Measurements from ENCODE around the gene CD2. TPM values are rescaled to one million over a fixed set of nuclear protein-coding genes. Genes with fewer than 3 reads are reported as not detected.

Gene CD2
- total RNA-seq, 2 experiments from 2014 or later, result 206 to 258 TPM

- peak overlapping the region; percentile 93 for H3K27ac Mint-ChIP-seq
- peak; percentile 84 for DNase-seq
- H3K9me3 Mint-ChIP-seq, result peaks cover 9% of the 10 kb centered on the region
- peaks cover 16% of the 10 kb centered on the region for H3K36me3 Mint-ChIP-seq (ENCODE audit: low read depth)
- H3K4me3 Mint-ChIP-seq, result peak overlapping the region; percentile 55
- CTCF ChIA-PET, result interaction anchor here (0.5 to 4.8 kb wide), 52 partner anchors 10 to 1087 kb away, joined by 3 to 58 read pairs (median 4); partner anchors contain the start of genes CD2 and TTF2
- H3K4me1 Mint-ChIP-seq, result peaks cover 58% of the 10 kb centered on the region
- POLR2A ChIA-PET, result interaction anchor here (1.0 to 3.7 kb wide), 6 partner anchors 14 to 79 kb away, joined by 3 to 46 read pairs (median 9); partner anchors contain the start of gene CD2
- no peaks in the 10 kb centered on the region for H3K27me3 Mint-ChIP-seq
Measured at GRCh38 chr1:116737020-116737854, 17.0 kb upstream of the CD2 start.

GRCh38 chr1:116737855-116738321, 16.3 kb upstream of the CD2 start:
- CTCF ChIA-PET, result interaction anchor here (0.5 to 4.8 kb wide), 52 partner anchors 9 to 1086 kb away, joined by 3 to 58 read pairs (median 4); partner anchors contain the start of genes CD2 and TTF2
- Mint-ChIP-seq H3K4me3 (peak overlapping the region; percentile 55), H3K36me3 (ENCODE audit: low read depth) (peaks cover 18% of the 10 kb centered on the region), H3K27ac (peak overlapping the region; percentile 93), H3K27me3 (no peaks in the 10 kb centered on the region), H3K4me1 (peaks cover 58% of the 10 kb centered on the region), H3K9me3 (peaks cover 10% of the 10 kb centered on the region)
- DNase-seq, result peak; percentile 33
- POLR2A ChIA-PET, result interaction anchor here (0.6 to 3.7 kb wide), 9 partner anchors 13 to 322 kb away, joined by 3 to 46 read pairs (median 6); partner anchors contain the start of genes CD2 and TTF2

GRCh38 chr1:116738673-116739370, 15.4 kb upstream of the CD2 start:
- H3K27me3 Mint-ChIP-seq, result no peaks in the 10 kb centered on the region
- peak; percentile 68 for DNase-seq
- H3K4me1 Mint-ChIP-seq, result peaks cover 58% of the 10 kb centered on the region
- ChIA-PET POLR2A (interaction anchor here (0.6 to 3.7 kb wide), 8 partner anchors 13 to 321 kb away, joined by 3 to 46 read pairs (median 8); partner anchors contain the start of genes CD2 and TTF2), CTCF (interaction anchor here (0.8 to 4.8 kb wide), 24 partner anchors 8 to 351 kb away, joined by 3 to 58 read pairs (median 10); partner anchors contain the start of genes CD2 and TTF2)
- H3K9me3 Mint-ChIP-seq, result peaks cover 20% of the 10 kb centered on the region
- H3K4me3 Mint-ChIP-seq, result peak overlapping the region; percentile 55
- peak overlapping the region; percentile 93 for H3K27ac Mint-ChIP-seq
- peaks cover 27% of the 10 kb centered on the region for H3K36me3 Mint-ChIP-seq (ENCODE audit: low read depth)

- H3K4me1 Mint-ChIP-seq, result peaks cover 56% of the 10 kb centered on the region
- H3K27ac Mint-ChIP-seq, result peak overlapping the region; percentile 93
- ChIA-PET CTCF (interaction anchor here (0.9 to 4.8 kb wide), 18 partner anchors 8 to 321 kb away, joined by 3 to 58 read pairs (median 11); partner anchors contain the start of genes CD2 and TTF2), POLR2A (interaction anchor here (0.9 to 3.7 kb wide), 4 partner anchors 16 to 88 kb away, joined by 3 to 38 read pairs (median 12); partner anchors contain the start of gene CD2)
- no peaks in the 10 kb centered on the region for H3K27me3 Mint-ChIP-seq
- H3K9me3 Mint-ChIP-seq, result peaks cover 26% of the 10 kb centered on the region
- peaks cover 32% of the 10 kb centered on the region for H3K36me3 Mint-ChIP-seq (ENCODE audit: low read depth)
- peak overlapping the region; percentile 55 for H3K4me3 Mint-ChIP-seq
- DNase-seq, result no peak
Measured at GRCh38 chr1:116739371-116740012, 14.7 kb upstream of the CD2 start.

GRCh38 chr1:116740296-116740695, 13.9 kb upstream of the CD2 start:
- CTCF ChIA-PET, result interaction anchor here (0.6 to 4.8 kb wide), 6 partner anchors 11 to 317 kb away, joined by 3 to 58 read pairs (median 6); partner anchors contain the start of gene CD2

GRCh38 chr1:116740746-116741145, 13.5 kb upstream of the CD2 start:
- no peak for DNase-seq
- ChIA-PET POLR2A (no interaction called here), CTCF (interaction anchor here (0.6 to 4.8 kb wide), 7 partner anchors 10 to 316 kb away, joined by 3 to 58 read pairs (median 6); partner anchors contain the start of gene CD2)
- H3K27ac Mint-ChIP-seq, result peak overlapping the region; percentile 93
- H3K36me3 Mint-ChIP-seq (ENCODE audit: low read depth), result peaks cover 44% of the 10 kb centered on the region
- no peak overlapping the region for H3K4me3 Mint-ChIP-seq
- H3K4me1 Mint-ChIP-seq, result peaks cover 54% of the 10 kb centered on the region
- no peaks in the 10 kb centered on the region for H3K27me3 Mint-ChIP-seq
- H3K9me3 Mint-ChIP-seq, result peaks cover 39% of the 10 kb centered on the region

More at GRCh38 chr1:116740296-116740695, 13.9 kb upstream of the CD2 start:
- Mint-ChIP-seq H3K9me3 (peaks cover 34% of the 10 kb centered on the region), H3K36me3 (ENCODE audit: low read depth) (peaks cover 40% of the 10 kb centered on the region), H3K4me3 (peak overlapping the region; percentile 9), H3K27ac (peak overlapping the region; percentile 93), H3K27me3 (no peaks in the 10 kb centered on the region), H3K4me1 (peaks cover 56% of the 10 kb centered on the region)
- POLR2A ChIA-PET, result interaction anchor here (0.9 to 3.7 kb wide), 2 partner anchors 15 to 87 kb away, joined by 3 to 38 read pairs; partner anchors contain the start of gene CD2
- DNase-seq, result no peak

- no peaks in the 10 kb centered on the region for H3K27me3 Mint-ChIP-seq
- H3K36me3 Mint-ChIP-seq (ENCODE audit: low read depth), result peaks cover 54% of the 10 kb centered on the region
- H3K4me1 Mint-ChIP-seq, result peaks cover 46% of the 10 kb centered on the region
- H3K4me3 Mint-ChIP-seq, result no peak overlapping the region
- POLR2A ChIA-PET, result no interaction called here
- H3K27ac Mint-ChIP-seq, result no peak overlapping the region
- CTCF ChIA-PET, result interaction anchor here (0.7 to 1.6 kb wide), 4 partner anchors 9 to 21 kb away, joined by 3 to 7 read pairs (median 3); partner anchors contain the start of gene CD2
- no peak for DNase-seq
- peaks cover 50% of the 10 kb centered on the region for H3K9me3 Mint-ChIP-seq
Measured at GRCh38 chr1:116741836-116742565, 12.2 kb upstream of the CD2 start.

- Mint-ChIP-seq H3K27ac (no peak overlapping the region), H3K4me3 (no peak overlapping the region), H3K4me1 (peaks cover 30% of the 10 kb centered on the region), H3K36me3 (ENCODE audit: low read depth) (peaks cover 69% of the 10 kb centered on the region), H3K27me3 (no peaks in the 10 kb centered on the region), H3K9me3 (peaks cover 65% of the 10 kb centered on the region)
- ChIA-PET CTCF (interaction anchor here (0.5 kb wide), 1 partner anchor 285 kb away, joined by 3 read pairs; no protein-coding TSS in a partner anchor), POLR2A (no interaction called here)
- DNase-seq, result no peak
Measured at GRCh38 chr1:116743535-116743934, 10.7 kb upstream of the CD2 start.

- no peak for DNase-seq
- H3K9me3 Mint-ChIP-seq, result peaks cover 66% of the 10 kb centered on the region
- no peak overlapping the region for H3K27ac Mint-ChIP-seq
- H3K27me3 Mint-ChIP-seq, result no peaks in the 10 kb centered on the region
- ChIA-PET CTCF (interaction anchor here (1.5 to 4.0 kb wide), 7 partner anchors 11 to 66 kb away, joined by 3 to 36 read pairs (median 4); no protein-coding TSS in a partner anchor), POLR2A (interaction anchor here (0.6 kb wide), 1 partner anchor 15 kb away, joined by 3 read pairs; no protein-coding TSS in a partner anchor)
- H3K36me3 Mint-ChIP-seq (ENCODE audit: low read depth), result peaks cover 64% of the 10 kb centered on the region
- no peak overlapping the region for H3K4me3 Mint-ChIP-seq
- peaks cover 23% of the 10 kb centered on the region for H3K4me1 Mint-ChIP-seq
Measured at GRCh38 chr1:116748272-116748671, 6.0 kb upstream of the CD2 start.

GRCh38 chr1:116751146-116751545, 3.1 kb upstream of the CD2 start:
- peaks cover 39% of the 10 kb centered on the region for H3K9me3 Mint-ChIP-seq
- ChIA-PET POLR2A (interaction anchor here (0.7 to 2.0 kb wide), 5 partner anchors 8 to 64 kb away, joined by 3 to 9 read pairs (median 3); no protein-coding TSS in a partner anchor), CTCF (interaction anchor here (0.8 to 1.9 kb wide), 10 partner anchors 9 to 245 kb away, joined by 3 to 12 read pairs (median 4); no protein-coding TSS in a partner anchor)
- peaks cover 32% of the 10 kb centered on the region for H3K4me1 Mint-ChIP-seq
- H3K27ac Mint-ChIP-seq, result peak overlapping the region; percentile 90
- DNase-seq, result no peak
- peak overlapping the region; percentile 50 for H3K4me3 Mint-ChIP-seq
- peaks cover 58% of the 10 kb centered on the region for H3K36me3 Mint-ChIP-seq (ENCODE audit: low read depth)
- H3K27me3 Mint-ChIP-seq, result no peaks in the 10 kb centered on the region

- no peak for DNase-seq
- POLR2A ChIA-PET, result interaction anchor here (0.7 to 2.0 kb wide), 5 partner anchors 8 to 63 kb away, joined by 3 to 9 read pairs (median 3); no protein-coding TSS in a partner anchor
- H3K4me3 Mint-ChIP-seq, result peak overlapping the region; percentile 50
Measured at GRCh38 chr1:116751621-116752020, 2.6 kb upstream of the CD2 start.

More at GRCh38 chr1:116751621-116752020, 2.6 kb upstream of the CD2 start:
- Mint-ChIP-seq H3K36me3 (ENCODE audit: low read depth) (peaks cover 58% of the 10 kb centered on the region), H3K27me3 (no peaks in the 10 kb centered on the region), H3K9me3 (peaks cover 34% of the 10 kb centered on the region), H3K4me1 (peaks cover 32% of the 10 kb centered on the region), H3K27ac (peak overlapping the region; percentile 90)
- CTCF ChIA-PET, result interaction anchor here (0.8 to 1.9 kb wide), 10 partner anchors 10 to 244 kb away, joined by 3 to 12 read pairs (median 4); no protein-coding TSS in a partner anchor

All from activated CD4-positive, alpha-beta T cell treated with anti-CD3 and anti-CD28 coated beads, Interleukin-2, amount 10 ng/mL, durations not matched to agents 7 days and 5 days (primary cell).